HG03175 (cell line): ENCODE measurements around the gene EEA1.

Experiments
- ATAC-seq: cut with Tn5 transposase; IDR thresholded peaks from one replicate; pipeline ENCODE4 v1.9.1; 2021; ENCODE audit warnings: mild to moderate bottlenecking, moderate library complexity; ENCODE audit not compliant: unreplicated experiment

The EEA1 gene

GRCh38 chr12:92898755-92899154, 30.3 kb downstream of the EEA1 start:
- no peak for ATAC-seq

GRCh38 chr12:92897844-92898243, 31.3 kb downstream of the EEA1 start:
- ATAC-seq = no peak

DNA sequence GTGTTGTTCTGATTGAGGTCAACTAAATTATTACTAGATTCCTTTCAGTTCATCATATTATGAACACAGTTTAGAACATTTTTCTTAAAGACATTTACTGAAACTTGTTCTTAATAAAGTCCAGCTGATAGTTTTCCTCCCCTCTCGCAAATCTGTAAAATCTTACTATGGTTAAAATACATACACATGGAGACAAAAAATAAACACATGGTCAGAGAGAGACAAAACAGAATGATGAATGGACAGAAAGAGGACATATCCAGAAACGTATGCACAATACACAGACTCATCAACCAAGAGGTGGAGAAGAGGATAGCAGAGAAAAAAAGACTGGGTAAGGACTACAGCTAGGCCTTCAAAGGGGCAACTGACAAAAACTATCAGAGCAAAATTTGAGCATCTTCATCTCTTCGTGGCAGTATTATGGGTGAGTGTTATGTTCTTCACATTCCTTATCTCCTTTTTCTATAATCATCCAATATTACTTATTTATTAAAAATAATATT, 38.4 kb downstream of the EEA1 start:
- ATAC-seq = no peak

GRCh38 chr12:92886131-92886530, 43.0 kb downstream of the EEA1 start:
- no peak for ATAC-seq

- no peak for ATAC-seq
These were observed 49.3 kb downstream of the EEA1 start for GRCh38 chr12:92879698-92880322.

- ATAC-seq = no peak
These were observed 51.2 kb downstream of the EEA1 start for GRCh38 chr12:92877904-92878303.

DNA sequence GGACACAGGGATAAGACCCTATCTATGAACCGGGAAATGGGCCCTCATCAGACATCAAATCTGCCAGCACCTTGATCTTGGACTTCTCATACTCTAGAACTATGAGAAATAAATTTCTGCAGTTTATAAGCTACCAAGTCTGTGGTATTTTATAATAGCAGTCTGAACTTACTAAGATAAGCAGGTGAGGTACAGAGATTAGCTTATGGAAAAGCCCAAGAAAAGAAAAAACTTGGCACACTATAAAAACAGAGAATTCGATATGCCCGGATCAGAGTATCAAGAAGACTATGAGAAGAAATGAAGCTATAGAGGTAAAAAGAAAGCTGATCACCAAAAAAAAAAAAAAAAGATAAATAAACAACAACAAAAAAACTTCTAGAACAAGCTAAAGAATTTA, 52.6 kb downstream of the EEA1 start:
- ATAC-seq = no peak

DNA sequence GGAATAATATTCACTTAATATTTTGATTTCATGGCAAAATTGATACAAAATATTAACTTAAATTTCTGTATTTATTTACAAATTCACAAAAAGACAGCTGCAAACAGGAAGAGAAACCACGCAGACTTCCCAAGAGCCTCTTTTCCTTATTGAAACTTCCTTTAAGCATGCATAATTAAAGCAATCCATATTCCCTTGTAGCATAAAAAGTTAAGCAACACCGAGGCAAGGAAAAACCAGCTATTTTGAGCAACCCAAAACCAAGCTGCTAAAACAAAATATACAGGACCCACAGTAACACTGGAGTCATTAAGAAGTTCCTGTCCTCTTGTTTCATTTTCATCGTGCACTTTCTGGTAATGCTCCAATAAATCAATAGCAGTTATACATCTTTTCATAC, 58.0 kb downstream of the EEA1 start:
- no peak for ATAC-seq

- ATAC-seq = no peak
These were observed 62.7 kb downstream of the EEA1 start for GRCh38 chr12:92866418-92866817.

DNA sequence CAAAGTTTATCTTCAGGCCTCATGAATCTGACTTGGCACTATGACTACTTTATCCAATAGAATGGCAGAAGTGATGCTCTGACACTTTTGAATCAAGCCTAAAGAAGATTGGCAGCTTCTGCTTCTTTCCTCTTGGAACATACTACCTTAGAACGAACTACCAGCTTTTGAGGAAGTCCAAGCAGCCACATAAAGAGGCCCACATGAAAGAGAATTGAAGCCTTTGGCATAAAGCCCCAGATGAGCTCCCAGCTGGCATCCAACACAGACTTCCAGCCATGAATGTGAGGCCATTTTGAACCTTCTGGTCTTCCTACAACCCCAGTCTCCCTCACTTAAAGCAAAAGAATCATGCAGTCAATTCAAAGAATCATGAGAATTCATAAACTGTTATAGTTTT, 65.8 kb downstream of the EEA1 start:
- ATAC-seq = no peak

DNA sequence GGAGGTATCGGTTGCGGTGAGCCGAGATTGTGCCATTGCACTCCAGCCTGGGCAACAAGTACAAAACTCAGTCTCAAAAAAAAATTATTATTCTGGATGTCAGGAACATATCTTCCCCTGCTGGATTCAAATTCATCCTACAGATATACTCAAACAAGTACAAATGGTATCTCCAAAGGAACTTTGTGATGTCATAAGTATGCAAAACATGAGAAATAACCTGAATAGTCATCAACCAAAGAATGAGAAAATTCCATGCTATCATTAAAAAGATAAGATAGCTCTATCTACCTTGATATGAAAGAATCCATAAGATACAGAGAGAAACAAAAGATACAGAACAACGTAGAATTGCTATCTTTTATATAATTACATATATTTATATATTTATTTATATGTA, 67.7 kb downstream of the EEA1 start:
- ATAC-seq = no peak

DNA sequence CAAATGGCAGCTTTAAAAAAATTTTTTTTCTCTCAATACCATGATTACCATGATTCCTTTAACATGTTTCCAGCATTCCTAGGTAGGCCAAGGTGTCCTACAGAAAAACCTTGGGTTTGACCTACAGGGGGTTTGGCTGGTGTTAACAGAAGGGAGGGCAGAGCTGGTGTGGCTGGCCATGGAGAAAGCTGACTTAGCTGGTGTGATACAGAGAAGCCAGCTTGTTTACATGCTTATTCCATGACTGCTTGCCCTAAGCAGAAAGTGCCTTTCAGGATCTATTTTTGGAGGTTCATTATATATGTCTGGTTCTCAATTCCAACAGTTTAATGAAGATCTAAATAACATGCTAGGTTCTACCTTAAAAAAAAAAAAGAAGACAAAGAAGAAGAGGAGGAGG, 68.6 kb downstream of the EEA1 start:
- no peak for ATAC-seq

- no peak for ATAC-seq
These were observed 69.3 kb downstream of the EEA1 start for GRCh38 chr12:92859650-92860386.

DNA sequence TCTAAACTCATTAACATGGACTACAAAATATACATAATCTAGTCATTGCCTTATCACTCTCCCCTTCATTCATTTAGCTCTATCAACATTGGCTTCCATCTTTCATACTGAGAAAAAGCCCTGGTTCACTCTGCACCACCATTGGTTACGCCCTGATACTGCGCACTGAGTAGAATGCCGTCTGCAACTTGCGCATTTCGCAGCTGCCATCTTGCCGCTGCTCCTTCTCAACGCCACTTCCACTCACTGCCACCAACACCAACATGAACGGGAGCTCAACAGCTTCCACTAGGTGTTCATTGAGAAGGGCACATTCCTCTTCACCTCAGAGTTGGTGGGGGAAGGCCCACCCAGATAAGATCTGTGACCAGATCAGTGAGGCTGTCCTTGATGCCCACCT, 71.3 kb downstream of the EEA1 start:
- no peak for ATAC-seq

DNA sequence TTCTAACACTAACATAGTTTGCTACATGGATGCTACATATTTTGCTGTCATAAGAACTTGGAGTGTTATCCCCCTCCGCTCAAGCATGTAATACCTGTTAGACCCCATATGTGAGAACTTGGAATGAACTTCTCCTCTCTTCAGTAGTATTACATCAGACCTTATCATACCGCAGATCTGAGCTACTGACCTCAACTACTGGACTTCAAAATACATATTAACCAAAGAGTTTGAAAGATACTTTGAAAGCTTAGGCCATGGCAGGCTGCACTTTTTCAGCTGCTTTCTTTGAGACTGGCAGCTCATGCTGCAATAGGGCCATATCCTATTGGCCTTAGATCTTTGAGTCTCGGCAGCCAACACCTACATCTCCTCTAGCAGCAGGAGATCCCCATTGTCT, 74.8 kb downstream of the EEA1 start:
- ATAC-seq = no peak

GRCh38 chr12:92848740-92849139, 80.4 kb downstream of the EEA1 start:
- ATAC-seq = no peak

DNA sequence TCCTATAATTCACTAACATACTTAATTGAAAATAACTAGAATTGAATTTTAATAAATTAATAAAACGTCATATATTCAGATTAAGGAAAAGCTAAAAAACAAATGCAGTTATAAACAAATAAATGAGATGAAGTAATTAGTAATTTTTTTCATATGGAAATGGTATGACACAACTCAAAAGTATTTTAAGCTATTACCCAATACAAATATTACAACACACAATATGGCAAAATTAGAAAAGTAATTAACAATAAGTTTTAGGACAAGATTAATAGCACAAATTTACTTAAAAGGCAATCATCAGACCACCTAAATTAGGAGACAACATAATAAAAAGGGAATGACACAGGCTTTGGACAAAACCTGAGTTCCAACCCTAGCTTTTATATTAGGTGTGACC, 81.7 kb downstream of the EEA1 start:
- ATAC-seq = no peak

DNA sequence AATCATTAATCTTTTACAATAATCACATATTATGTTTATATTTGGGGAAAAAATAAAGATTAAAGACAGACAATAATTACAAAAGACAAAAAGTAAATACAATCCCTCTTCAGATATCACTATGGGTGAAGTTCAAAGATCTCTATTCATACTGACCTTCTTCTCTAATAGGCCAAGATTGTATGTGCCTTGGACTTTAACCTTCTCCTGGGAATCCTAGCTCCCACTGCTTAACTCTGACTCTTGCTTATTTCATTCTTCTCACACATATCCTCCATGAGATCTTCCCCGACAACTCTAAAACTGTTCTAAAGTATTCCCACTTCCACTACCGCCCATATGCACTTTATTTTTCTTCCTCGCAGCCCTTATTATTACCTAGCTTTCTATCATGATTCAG, 83.8 kb downstream of the EEA1 start:
- ATAC-seq = no peak

DNA sequence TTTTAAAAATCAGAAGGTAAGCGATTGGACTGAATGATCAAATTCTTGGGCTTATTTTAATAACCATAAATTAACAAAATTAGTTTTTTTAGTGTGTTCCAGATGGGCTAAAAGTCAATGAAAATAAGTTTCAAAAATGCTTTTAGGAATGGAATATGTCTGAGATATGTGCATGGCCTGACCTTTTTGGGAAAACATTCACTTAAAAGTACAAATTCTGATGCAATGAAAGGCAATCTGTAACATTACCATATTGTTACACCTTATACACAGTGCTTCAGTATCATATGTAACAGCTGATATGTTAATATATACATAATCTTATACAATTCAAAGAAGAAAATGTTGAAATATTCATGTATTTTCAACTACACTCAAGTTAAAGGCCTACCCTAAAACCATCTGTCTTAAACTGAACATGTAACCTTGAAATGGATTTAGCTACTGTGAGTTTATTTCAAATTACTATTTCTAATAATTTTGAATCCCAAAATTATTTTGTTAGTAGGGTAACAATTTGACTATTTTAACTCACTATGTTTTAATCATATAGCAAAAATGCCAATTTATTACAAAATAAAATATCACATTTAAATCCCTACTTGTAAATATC, 84.8 kb downstream of the EEA1 start:
- no peak for ATAC-seq

DNA sequence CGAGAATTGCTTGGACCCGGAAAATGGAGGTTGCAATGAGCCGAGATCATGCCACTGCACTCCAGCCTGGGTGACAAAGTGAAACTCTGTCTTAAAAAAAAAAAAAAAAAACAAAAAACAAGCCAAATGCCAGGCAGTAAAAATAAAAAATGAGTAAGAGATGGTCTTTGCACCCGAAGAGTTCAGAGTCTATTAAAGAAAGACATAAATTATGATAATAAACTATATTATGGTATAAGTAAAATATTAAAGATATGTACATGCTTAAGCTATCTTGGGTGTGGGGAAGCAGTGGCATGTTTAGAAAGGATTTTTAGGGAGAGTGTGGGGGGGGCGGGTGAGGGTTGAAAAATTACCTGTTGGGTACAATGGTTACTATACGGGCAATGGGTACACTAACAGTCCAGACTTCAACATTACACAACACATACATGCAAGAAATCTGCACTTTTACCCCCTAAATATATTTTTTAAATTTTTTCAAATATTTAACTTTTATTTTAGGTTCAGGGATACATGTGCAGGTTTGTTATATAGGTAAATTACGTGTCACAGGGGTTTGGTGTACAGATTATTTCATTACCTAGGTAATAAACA, 99.3 kb downstream of the EEA1 start:
- no peak for ATAC-seq

DNA sequence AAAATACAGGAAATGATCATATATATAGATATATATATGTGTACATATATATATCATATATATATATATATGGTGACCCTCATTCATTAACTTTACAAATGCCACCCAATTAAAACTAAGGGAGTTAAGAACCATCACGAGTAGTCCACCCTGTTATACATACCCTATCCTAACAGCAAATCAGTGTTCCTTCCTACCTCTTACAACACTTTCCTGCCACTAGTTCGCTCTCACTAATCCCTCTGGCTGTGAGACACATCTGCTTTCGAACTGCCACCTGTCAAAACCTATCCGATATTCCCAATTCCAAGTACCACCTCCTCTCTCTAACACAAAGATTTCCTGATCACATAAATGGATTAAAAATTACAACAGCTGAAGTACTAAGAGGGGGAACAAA, 100.5 kb downstream of the EEA1 start:
- no peak for ATAC-seq
